Lower leg skin (tissue), 4 donors: ENCODE measurements around the gene TBCEL. TPM values are rescaled to one million over a fixed set of nuclear protein-coding genes. Genes with fewer than 3 reads are reported as not detected.

ENCODE experiments used
- DNase-seq, 2 donors: peaks; one replicate each; pipeline ENCODE4 v3.0.0-alpha.2; 2019; ENCODE audit warnings: low spot score in 2 of 2
- H3K4me3 ChIP-seq: fragments of 200-600 bp; sonication (generic); 2 replicates; pipeline ENCODE4 v1.5.1; 2017; ENCODE audit warnings: mild to moderate bottlenecking, low read depth; ENCODE audit not compliant: poor library complexity, severe bottlenecking
- POLR2A ChIP-seq, 2 donors: fragments of 450-650 bp; IDR thresholded peaks; one replicate each; pipeline ENCODE4 v1.6.1; 2016 to 2017; ENCODE audit warnings: antibody characterized with exemption in 2 of 2, mild to moderate bottlenecking in 1 of 2, moderate library complexity in 1 of 2
- WGBS, 2 donors: methylation state at CpG; one replicate each; pipeline ENCODE4 v1.1.5; 2018; 5-methylcytosine and 5-hydroxymethylcytosine counted together
- intact Hi-C: fragments of 100-400 bp; cut with DNase I; formaldehyde crosslinking; loops from one replicate; pipeline ENCODE4 v1.15.0; 2023; ENCODE audit warnings: low total_unique reads
- total RNA-seq, 4 donors: library from RNA; depleted of rRNA; stranded (reverse); fragments of >200 nt; gene quantifications; one replicate each; pipeline ENCODE4 v1.1.0, GENCODE V29; 2016
- TF ChIP-seq, protein P1 (sequence below), 3 donors: fragments of 450-650 bp; IDR thresholded peaks; one replicate each; pipeline ENCODE4 v1.5.1; 2016; ENCODE audit warnings: antibody characterized with exemption in 3 of 3, mild to moderate bottlenecking in 3 of 3, moderate library complexity in 2 of 3

Gene TBCEL
- total RNA-seq, 4 donors from 2014 or later, result 6.4 to 11.2 (median 10.8) TPM

DNA sequence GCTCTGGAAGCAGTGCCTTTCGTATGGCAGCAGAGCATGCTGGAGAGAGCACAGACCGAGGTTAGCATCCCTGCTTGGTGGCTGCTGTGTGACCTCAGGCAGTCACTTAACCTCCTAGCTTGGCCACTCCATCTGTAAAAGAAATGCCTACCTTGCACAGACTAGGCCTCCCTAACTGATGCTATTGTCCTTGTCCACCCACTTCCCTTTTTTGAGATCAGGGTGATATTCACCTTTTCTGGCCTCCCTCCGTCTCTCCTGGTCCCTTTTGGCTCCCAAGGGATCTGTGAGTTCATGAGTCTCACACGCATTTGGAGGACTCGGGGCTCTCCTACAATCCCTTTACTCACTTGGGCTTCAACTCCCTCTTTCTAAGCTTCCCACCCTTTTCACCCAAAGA, 114.4 kb downstream of the TBCEL start:
- DNase-seq, result no peak
- no peak for TF ChIP-seq POLR2A (IDR thresholded peaks at IDR 0.05)
- TF ChIP-seq, protein P1, sequence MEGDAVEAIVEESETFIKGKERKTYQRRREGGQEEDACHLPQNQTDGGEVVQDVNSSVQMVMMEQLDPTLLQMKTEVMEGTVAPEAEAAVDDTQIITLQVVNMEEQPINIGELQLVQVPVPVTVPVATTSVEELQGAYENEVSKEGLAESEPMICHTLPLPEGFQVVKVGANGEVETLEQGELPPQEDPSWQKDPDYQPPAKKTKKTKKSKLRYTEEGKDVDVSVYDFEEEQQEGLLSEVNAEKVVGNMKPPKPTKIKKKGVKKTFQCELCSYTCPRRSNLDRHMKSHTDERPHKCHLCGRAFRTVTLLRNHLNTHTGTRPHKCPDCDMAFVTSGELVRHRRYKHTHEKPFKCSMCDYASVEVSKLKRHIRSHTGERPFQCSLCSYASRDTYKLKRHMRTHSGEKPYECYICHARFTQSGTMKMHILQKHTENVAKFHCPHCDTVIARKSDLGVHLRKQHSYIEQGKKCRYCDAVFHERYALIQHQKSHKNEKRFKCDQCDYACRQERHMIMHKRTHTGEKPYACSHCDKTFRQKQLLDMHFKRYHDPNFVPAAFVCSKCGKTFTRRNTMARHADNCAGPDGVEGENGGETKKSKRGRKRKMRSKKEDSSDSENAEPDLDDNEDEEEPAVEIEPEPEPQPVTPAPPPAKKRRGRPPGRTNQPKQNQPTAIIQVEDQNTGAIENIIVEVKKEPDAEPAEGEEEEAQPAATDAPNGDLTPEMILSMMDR (IDR thresholded peaks at IDR 0.05), result no peak
- H3K4me3 ChIP-seq, result no peak overlapping the region
- WGBS, 2 donors, result 87 to 89% methylated on average over 5 of the region's 5 CpGs
- intact Hi-C loops, result no loop called here

DNA sequence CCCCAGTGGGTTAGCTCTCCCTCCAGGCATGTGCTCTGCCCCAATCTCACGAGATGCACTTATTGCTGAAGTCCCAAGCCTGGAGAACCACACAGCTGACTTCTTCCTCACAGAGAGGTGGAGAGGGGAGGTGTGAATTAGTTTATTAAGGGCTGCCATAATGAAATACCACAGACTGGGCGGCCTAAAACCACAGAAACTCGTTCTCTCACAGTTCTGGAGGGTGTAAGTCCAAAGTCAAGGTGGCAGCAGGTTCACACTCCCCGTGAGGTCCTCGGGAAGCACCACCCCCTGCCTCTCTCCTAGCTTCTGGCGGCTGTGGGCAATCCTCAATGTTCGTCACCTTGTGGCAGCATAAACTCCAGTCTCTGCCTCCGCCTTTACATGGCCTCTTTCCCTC, 116.5 kb downstream of the TBCEL start:
- WGBS, 2 donors, result 65 to 90% methylated on average over 7 to 8 of the region's 8 CpGs
- DNase-seq, result no peak
- H3K4me3 ChIP-seq, result no peak overlapping the region
- TF ChIP-seq, protein P1 (IDR thresholded peaks at IDR 0.05), result no peak
- TF ChIP-seq POLR2A (IDR thresholded peaks at IDR 0.05), result no peak
- intact Hi-C loops, result no loop called here

Other genes with a start within 250 kb of the TBCEL start
- gene TECTA, start 77.1 kb downstream of the TBCEL start, total RNA-seq, result 1 to 10 TPM in 1 of 4 donors, under 1 TPM in 3; 0.08 to 1.2 (median 0.20) TPM